Measurements from ENCODE around the gene CNTF. TPM values are rescaled to one million over a fixed set of nuclear protein-coding genes. Genes with fewer than 3 reads are reported as not detected.

Gene CNTF
- polyA plus RNA-seq, 3 donors: 2.1 TPM; not detected in 2

DNA sequence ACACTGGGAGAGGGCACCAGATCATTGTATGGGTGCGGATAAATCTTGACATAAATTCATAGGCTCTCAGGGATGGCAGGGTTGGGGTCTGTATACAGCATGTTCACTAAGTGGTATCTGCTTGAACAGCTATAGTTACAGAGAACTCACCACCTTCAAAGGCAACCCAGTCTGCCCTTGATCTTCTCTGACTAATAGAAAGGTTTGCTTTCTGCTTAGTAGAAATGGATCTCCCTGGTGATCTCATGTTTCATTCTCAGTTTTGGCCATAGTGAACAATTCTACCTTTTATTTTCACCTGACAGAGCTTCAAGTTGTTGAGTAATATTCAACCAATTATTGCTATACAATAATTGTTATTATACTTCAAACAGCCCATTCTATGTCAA is 32.4 kb downstream of the CNTF start:
- no peaks in the 10 kb centered on the region for H3K9me3 ChIP-seq (replicated peaks in 1 of 2; ENCODE audit: control insufficient read depth in 1 of 2, insufficient read depth in 1 of 2, low read length in 2 of 2)
- Mint-ChIP-seq H3K36me3 (no peaks in the 10 kb centered on the region), H3K4me1 (peaks cover 4% of the 10 kb centered on the region), H3K27ac (no peak overlapping the region), H3K9me3 (no peaks in the 10 kb centered on the region), H3K27me3 (ENCODE audit: low read depth in 3 of 3) (peaks cover 0 to 2% (median 0%) of the 10 kb centered on the region in 3 donors), H3K4me3 (no peak overlapping the region)
- no CpG with 5 or more reads among the region's 1 CpG for WGBS (ENCODE audit: insufficient coverage)
- H2AFZ ChIP-seq (ENCODE audit: insufficient read depth, low read depth, low read length, poor library complexity, severe bottlenecking): no peak overlapping the region
- intact Hi-C loops (cut with micrococcal nuclease): loop anchor here (2.0 to 10.0 kb wide), 3 partner anchors 134 to 410 kb away; no protein-coding TSS in a partner anchor
- no peak overlapping the region for H3K4me3 ChIP-seq (replicated peaks in 1 of 3; ENCODE audit: low read depth in 2 of 3, low read length in 3 of 3)
- H4K20me1 ChIP-seq (ENCODE audit: insufficient read depth, low read length): no peaks in the 10 kb centered on the region
- H3K36me3 ChIP-seq (replicated peaks in 1 of 2; ENCODE audit: control insufficient read depth in 1 of 2, insufficient read depth in 2 of 2, low read length in 2 of 2): no peaks in the 10 kb centered on the region
- no peaks in the 10 kb centered on the region for H3K27me3 ChIP-seq (ENCODE audit: control insufficient read depth in 2 of 2, insufficient read depth in 2 of 2, low read length in 2 of 2)
- no peaks in the 10 kb centered on the region for H3K4me1 ChIP-seq (ENCODE audit: control insufficient read depth in 1 of 2, insufficient read depth in 2 of 2, low read length in 2 of 2)
- no peaks in the 10 kb centered on the region for H3K79me2 ChIP-seq (ENCODE audit: insufficient read depth, low read length)
- no peak for DNase-seq
- H3K27ac ChIP-seq (ENCODE audit: low read depth in 1 of 2, low read length in 2 of 2): no peak overlapping the region
- TF ChIP-seq, protein P1, sequence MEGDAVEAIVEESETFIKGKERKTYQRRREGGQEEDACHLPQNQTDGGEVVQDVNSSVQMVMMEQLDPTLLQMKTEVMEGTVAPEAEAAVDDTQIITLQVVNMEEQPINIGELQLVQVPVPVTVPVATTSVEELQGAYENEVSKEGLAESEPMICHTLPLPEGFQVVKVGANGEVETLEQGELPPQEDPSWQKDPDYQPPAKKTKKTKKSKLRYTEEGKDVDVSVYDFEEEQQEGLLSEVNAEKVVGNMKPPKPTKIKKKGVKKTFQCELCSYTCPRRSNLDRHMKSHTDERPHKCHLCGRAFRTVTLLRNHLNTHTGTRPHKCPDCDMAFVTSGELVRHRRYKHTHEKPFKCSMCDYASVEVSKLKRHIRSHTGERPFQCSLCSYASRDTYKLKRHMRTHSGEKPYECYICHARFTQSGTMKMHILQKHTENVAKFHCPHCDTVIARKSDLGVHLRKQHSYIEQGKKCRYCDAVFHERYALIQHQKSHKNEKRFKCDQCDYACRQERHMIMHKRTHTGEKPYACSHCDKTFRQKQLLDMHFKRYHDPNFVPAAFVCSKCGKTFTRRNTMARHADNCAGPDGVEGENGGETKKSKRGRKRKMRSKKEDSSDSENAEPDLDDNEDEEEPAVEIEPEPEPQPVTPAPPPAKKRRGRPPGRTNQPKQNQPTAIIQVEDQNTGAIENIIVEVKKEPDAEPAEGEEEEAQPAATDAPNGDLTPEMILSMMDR (IDR thresholded peaks at IDR 0.05): no peak
- H3K9ac ChIP-seq (ENCODE audit: insufficient read depth, low read length, poor library complexity, severe bottlenecking): no peak overlapping the region
- H3K4me2 ChIP-seq (replicated peaks; ENCODE audit: extremely low read depth, low read length, poor library complexity, severe bottlenecking): no peak overlapping the region

DNA sequence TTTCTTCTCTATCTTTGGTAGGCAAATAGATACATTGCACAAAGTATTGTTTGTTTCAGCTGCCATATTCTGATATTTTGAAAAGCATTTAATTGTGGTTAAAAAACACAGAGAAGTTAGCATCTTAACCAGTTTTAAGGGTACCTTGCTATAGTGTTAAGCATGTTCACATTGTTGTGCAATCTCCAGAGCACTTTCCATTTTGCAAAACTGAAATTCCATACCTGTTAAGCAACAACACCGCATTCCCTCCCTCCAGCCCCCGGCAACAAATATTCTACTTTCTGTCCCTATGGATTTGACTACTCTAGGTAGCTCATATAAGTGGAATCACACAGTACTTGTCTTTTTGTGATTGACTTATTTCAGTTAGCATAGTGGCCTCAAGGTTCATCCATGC is 33.9 kb downstream of the CNTF start:
- Histone ChIP-seq H3K9ac (ENCODE audit: insufficient read depth, low read length, poor library complexity, severe bottlenecking) (no peak overlapping the region), H2AFZ (ENCODE audit: insufficient read depth, low read depth, low read length, poor library complexity, severe bottlenecking) (no peak overlapping the region), H3K4me3 (replicated peaks in 1 of 3; ENCODE audit: low read depth in 2 of 3, low read length in 3 of 3) (no peak overlapping the region), H3K36me3 (replicated peaks in 1 of 2; ENCODE audit: control insufficient read depth in 1 of 2, insufficient read depth in 2 of 2, low read length in 2 of 2) (no peaks in the 10 kb centered on the region), H4K20me1 (ENCODE audit: insufficient read depth, low read length) (no peaks in the 10 kb centered on the region), H3K27me3 (ENCODE audit: control insufficient read depth in 2 of 2, insufficient read depth in 2 of 2, low read length in 2 of 2) (no peaks in the 10 kb centered on the region), H3K4me1 (ENCODE audit: control insufficient read depth in 1 of 2, insufficient read depth in 2 of 2, low read length in 2 of 2) (no peaks in the 10 kb centered on the region), H3K4me2 (replicated peaks; ENCODE audit: extremely low read depth, low read length, poor library complexity, severe bottlenecking) (no peak overlapping the region), H3K79me2 (ENCODE audit: insufficient read depth, low read length) (no peaks in the 10 kb centered on the region), H3K9me3 (replicated peaks in 1 of 2; ENCODE audit: control insufficient read depth in 1 of 2, insufficient read depth in 1 of 2, low read length in 2 of 2) (peaks cover 0 to 2% of the 10 kb centered on the region in 2 donors), H3K27ac (ENCODE audit: low read depth in 1 of 2, low read length in 2 of 2) (no peak overlapping the region)
- H3K27me3 Mint-ChIP-seq (ENCODE audit: low read depth in 3 of 3): peaks cover 0 to 2% (median 0%) of the 10 kb centered on the region in 3 donors
- H3K4me1 Mint-ChIP-seq: peaks cover 4% of the 10 kb centered on the region
- H3K36me3 Mint-ChIP-seq: no peaks in the 10 kb centered on the region
- DNase-seq: no peak
- intact Hi-C loops (cut with micrococcal nuclease): loop anchor here in 1 of 2 donors (10.0 kb wide), 2 partner anchors 248 to 408 kb away; no protein-coding TSS in a partner anchor
- no peak overlapping the region for H3K27ac Mint-ChIP-seq
- WGBS (ENCODE audit: insufficient coverage): no CpG with 5 or more reads among the region's 2 CpGs
- TF ChIP-seq, protein P1 (IDR thresholded peaks at IDR 0.05): no peak
- no peak overlapping the region for H3K4me3 Mint-ChIP-seq
- peaks cover 0 to 7% (median 4%) of the 10 kb centered on the region in 7 donors for H3K9me3 Mint-ChIP-seq

Data from CD14-positive monocyte (primary cell).